CD4-positive, alpha-beta memory T cell (primary cell): ENCODE measurements around the gene CCN5. TPM values are rescaled to one million over a fixed set of nuclear protein-coding genes. Genes with fewer than 3 reads are reported as not detected.

ENCODE experiments used
- polyA plus RNA-seq, 2 donors: library from polyadenylated mRNA; unstranded; fragments of 300-500 nt; fragmentation: Illumina TruSeq; gene quantifications; one replicate each; pipeline ENCODE4 v1.2.3, GENCODE V29; 2021
- total RNA-seq, 2 experiments: library from RNA; stranded (reverse); gene quantifications; one replicate each; pipeline ENCODE4 v1.2.3, GENCODE V29; 2021

CCN5 gene
- total and polyA plus RNA-seq, 4 experiments from 2014 or later: not detected

Other genes starting within 250 kb of the CCN5 start
- gene TTPAL, start 239.5 kb upstream of the CCN5 start, total RNA-seq: 10 to 100 TPM; 17.5 to 18.9 TPM
- gene TTPAL, start 239.5 kb upstream of the CCN5 start, polyA plus RNA-seq: 10 to 100 TPM in 1 of 2 donors, 1 to 10 TPM in 1; 5.7 to 12.3 TPM
- 10 to 100 TPM; 84.8 to 90.1 TPM for gene SERINC3, start 193.3 kb upstream of the CCN5 start, total RNA-seq
- 100 to 1,000 TPM; 184 to 212 TPM for gene SERINC3, start 193.3 kb upstream of the CCN5 start, polyA plus RNA-seq
- gene PKIG, start 132.8 kb upstream of the CCN5 start, total RNA-seq: 1 to 10 TPM in 1 of 2 experiments, under 1 TPM in 1; 0.36 to 1.1 TPM
- gene PKIG, start 132.8 kb upstream of the CCN5 start, polyA plus RNA-seq: 1 to 10 TPM in 1 of 2 donors, under 1 TPM in 1; 0.71 to 1.1 TPM
- gene ADA, start 63.7 kb upstream of the CCN5 start, total RNA-seq: 10 to 100 TPM; 28.4 to 31.0 TPM
- 10 to 100 TPM; 48.6 to 64.3 TPM for gene ADA, start 63.7 kb upstream of the CCN5 start, polyA plus RNA-seq
- not detected for gene KCNK15, start 30.5 kb downstream of the CCN5 start, total RNA-seq
- not detected for gene KCNK15, start 30.5 kb downstream of the CCN5 start, polyA plus RNA-seq
- not detected for gene RIMS4, start 95.2 kb downstream of the CCN5 start, total RNA-seq
- gene RIMS4, start 95.2 kb downstream of the CCN5 start, polyA plus RNA-seq: not detected
- gene YWHAB, start 170.3 kb downstream of the CCN5 start, total RNA-seq: 100 to 1,000 TPM; 245 to 262 TPM
- 100 to 1,000 TPM; 554 to 616 TPM for gene YWHAB, start 170.3 kb downstream of the CCN5 start, polyA plus RNA-seq
- 10 to 100 TPM; 46.5 to 50.0 TPM for gene PABPC1L, start 194.7 kb downstream of the CCN5 start, total RNA-seq
- under 1 TPM in 1 of 2 donors, not detected in 1; 0.42 TPM for gene PABPC1L, start 194.7 kb downstream of the CCN5 start, polyA plus RNA-seq
- gene TOMM34, start 245.0 kb downstream of the CCN5 start, total RNA-seq: 1 to 10 TPM; 7.6 to 8.5 TPM
- gene TOMM34, start 245.0 kb downstream of the CCN5 start, polyA plus RNA-seq: 10 to 100 TPM; 18.7 to 23.4 TPM